ENCODE results near the gene RNF115.

The RNF115 gene

DNA sequence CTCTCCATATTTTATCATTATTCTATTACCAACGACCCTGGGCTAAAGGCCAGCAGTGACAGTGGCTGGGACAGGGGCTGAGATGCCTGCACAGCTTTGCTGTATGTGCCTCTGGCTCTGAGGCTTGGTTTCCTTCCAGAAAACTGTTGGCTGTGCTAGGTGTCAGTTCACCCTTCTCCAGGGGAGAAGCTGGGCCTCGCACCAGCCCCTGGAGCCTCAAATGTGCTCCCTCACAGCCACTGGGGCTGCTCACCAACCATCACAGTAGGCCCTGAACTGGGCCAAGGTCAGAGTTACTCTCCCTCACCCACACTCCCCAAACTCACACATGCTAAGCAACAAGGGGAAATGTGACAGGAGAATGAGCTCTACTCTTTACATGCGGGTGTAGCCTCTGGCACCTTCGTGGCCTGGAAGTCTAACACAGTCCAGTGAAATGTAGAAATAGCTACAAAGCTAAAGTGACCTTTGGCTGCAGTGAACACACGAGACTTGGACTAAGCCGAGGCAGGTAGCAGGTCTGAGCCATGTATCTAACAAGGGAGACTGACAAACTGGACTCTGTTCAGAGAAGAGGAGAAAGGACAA lies 109.3 kb downstream of the RNF115 start:
- no peak for DNase-seq (ENCODE audit: low read depth)
- no peak overlapping the region for H3K4me3 ChIP-seq (replicated peaks; ENCODE audit: low read depth, low read length)
- TF ChIP-seq CTCF (IDR thresholded peaks at IDR 0.05; ENCODE audit: low read length, missing control alignments), result no peak

- no peak for DNase-seq (ENCODE audit: low read depth)
- TF ChIP-seq CTCF (IDR thresholded peaks at IDR 0.05; ENCODE audit: low read length, missing control alignments), result no peak
- H3K4me3 ChIP-seq (replicated peaks; ENCODE audit: low read depth, low read length), result no peak overlapping the region
Measured at GRCh38 chr1:145711213-145711651, 112.7 kb downstream of the RNF115 start.

DNA sequence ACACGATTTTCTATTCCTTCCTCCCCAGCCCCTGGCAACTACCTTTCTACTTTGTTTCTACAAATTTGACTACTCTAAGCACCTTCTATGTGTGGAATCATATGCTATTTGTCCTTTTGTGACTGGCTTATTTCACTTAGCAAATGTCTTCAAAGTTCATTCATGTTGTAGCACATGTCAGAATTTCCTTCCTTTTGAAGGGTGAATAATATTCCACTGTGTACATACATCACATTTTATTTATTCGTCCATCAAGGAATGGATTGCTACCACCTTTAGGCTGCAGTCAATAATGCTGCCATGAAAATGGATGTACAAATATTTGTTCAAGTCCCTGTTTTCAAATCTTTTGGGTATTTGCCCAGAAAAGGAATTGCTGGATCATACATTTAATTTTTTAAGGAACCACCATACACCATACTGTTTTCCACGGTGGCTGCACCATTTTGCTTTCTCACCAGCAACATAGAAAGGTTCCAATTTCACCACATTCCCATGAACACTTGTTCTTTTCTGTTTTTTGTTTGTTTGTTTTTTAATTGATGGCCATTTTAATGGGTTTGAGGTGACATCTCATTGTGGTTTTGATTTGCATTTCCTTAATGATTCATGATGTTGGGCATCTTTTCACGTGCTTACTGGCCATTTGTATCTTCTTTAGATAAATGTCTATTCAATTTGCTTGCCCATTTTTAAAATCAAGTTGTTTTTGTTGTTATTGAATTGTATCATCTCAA lies 113.4 kb downstream of the RNF115 start:
- no peak for DNase-seq (ENCODE audit: low read depth)
- no peak overlapping the region for H3K4me3 ChIP-seq (replicated peaks; ENCODE audit: low read depth, low read length)
- no peak for TF ChIP-seq CTCF (IDR thresholded peaks at IDR 0.05; ENCODE audit: low read length, missing control alignments)

GRCh38 chr1:145708063-145708462 lies 115.8 kb downstream of the RNF115 start:
- no peak for DNase-seq (ENCODE audit: low read depth)
- no peak for TF ChIP-seq CTCF (IDR thresholded peaks at IDR 0.05; ENCODE audit: low read length, missing control alignments)
- H3K4me3 ChIP-seq (replicated peaks; ENCODE audit: low read depth, low read length), result no peak overlapping the region

DNA sequence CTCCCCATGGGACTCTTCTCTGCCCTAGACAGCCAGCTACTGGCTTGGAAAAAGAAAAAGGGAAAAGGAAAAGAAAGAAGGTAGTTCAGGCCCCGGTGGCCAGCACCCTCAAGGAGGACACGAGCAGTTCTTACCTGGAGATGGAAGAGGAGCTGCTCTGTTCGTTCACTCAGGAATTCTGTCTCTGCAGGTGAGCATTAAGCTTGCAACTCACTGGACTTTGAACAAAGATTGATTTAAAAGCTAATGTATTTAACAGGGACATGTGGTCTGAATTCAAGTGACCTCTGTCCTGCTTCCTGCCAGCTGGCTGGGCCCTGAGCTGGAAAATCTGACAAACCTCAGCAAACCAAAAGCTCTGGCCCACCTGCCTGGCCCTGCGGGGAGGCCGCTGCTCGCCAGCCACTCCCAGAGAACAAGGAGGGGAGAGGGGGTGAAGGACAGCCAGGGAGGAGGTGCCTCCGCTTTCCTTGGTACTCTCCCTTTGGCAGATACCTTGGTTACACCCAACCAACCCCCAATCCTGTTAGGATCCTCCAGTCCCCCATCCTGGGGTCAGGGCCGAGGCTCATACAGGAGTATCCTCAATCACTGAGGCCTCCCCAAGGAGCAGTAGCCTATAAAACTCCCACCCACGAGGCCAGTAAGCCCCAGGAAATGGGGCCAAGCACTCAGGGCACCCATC lies 116.6 kb downstream of the RNF115 start, which contains the start of gene PDZK1:
PDZK1 (minus strand) TSS at position 186 of the 685 bp plus-strand sequence. CDS start 19,347 bp downstream, outside the sequence.
- H3K4me3 ChIP-seq (replicated peaks; ENCODE audit: low read depth, low read length), result no peak within 1 kb of the TSS
- no peak for DNase-seq (ENCODE audit: low read depth)
- no peak for TF ChIP-seq CTCF (IDR thresholded peaks at IDR 0.05; ENCODE audit: low read length, missing control alignments)

DNA sequence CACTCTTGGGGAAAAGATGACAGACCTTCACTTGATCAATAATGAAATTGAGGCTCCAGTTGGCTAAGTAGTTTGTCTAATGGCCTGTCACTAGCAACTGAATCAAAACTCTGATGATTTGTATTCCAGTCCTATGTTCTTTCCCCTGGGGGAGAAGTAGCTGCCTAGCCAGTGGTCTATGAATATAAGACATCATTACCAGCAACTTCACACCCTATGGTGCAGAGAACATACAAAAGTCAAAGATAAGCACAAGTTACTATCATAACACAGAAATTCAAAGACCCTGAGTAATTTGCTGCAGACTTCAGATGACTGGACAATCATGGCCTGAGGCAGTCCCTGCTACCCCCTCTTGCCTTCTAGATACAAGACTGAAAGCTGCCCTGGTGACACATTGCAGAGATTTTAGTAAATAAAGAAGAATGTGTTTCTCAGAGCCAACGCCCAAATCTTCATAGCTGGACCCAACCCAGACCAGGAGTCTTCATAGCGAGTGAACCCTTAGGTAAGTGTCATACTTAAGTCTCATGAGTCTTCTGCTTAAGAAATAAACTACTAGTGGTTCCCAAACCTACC lies 117.7 kb downstream of the RNF115 start:
- no peak for TF ChIP-seq CTCF (IDR thresholded peaks at IDR 0.05; ENCODE audit: low read length, missing control alignments)
- no peak overlapping the region for H3K4me3 ChIP-seq (replicated peaks; ENCODE audit: low read depth, low read length)
- DNase-seq (ENCODE audit: low read depth), result no peak
